ENCODE measurements around the gene FLNA. TPM values are rescaled to one million over a fixed set of nuclear protein-coding genes. Genes with fewer than 3 reads are reported as not detected.

FLNA gene
- total RNA-seq, 4 donors from 2014 or later, result 23.9 to 128 (median 88.9) TPM

DNA sequence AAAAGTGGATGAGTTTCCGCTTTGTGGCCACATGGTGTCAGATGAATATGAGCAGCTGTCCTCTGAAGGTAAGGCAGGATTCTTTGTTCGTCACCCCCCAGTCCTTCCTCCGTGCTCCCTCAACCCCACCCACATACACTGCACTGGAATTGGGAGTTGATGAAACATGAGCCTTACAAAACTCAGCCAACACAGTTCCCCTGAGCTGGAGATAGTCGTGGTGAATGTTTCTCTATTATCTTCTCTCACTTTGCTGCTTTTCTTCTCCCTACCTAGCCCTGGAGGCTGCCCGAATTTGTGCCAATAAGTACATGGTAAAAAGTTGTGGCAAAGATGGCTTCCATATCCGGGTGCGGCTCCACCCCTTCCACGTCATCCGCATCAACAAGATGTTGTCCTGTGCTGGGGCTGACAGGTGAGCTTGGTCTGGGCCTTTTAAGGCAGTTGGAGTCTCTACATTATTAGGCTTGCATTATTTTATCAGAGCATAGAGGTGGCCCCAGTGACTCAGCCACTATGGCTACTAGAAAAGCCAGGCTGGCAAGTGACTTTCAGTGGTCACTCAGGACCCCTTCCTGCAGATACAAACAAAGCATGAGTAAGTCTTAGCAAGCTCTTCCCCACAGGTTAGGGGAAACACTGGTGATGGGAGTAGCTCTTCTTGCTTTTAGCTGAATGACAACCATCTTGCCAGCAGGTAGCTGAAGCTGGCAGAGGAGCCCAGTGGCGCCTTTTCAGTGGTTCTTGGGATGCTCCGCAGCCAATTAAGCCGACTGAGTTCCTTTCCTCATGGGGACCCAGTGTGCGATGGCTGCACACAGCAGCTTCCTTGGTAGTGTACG lies 25.3 kb upstream of the FLNA start:
- Histone ChIP-seq H3K4me3 (peak overlapping the region; percentile 68 to 85 (median 80)), H3K4me1 (peaks cover 10 to 18% of the 10 kb centered on the region in 2 donors), H3K36me3 (peaks cover 0 to 14% of the 10 kb centered on the region in 2 donors), H3K9me3 (no peaks in the 10 kb centered on the region), H3K27ac (peak overlapping the region; percentile 93 to 99 (median 98)), H3K27me3 (no peaks in the 10 kb centered on the region)
- ATAC-seq, result no peak
- TF ChIP-seq POLR2A (IDR thresholded peaks at IDR 0.05) (no peak), CTCF (IDR thresholded peaks at IDR 0.05 in 4 of 5, conservative IDR thresholded peaks at IDR 0.05 in 1 of 5) (no peak)
- DNase-seq, result no peak
- in situ Hi-C loops (cut with MboI; ENCODE audit: low sequenced_read_pairs in 4 of 4) (loop anchor here in 2 of 4 donors (25.0 kb wide), 1 partner anchor 138 kb away; the partner anchor contains the start of genes G6PD (in 2 of the 2) and IKBKG (in 2 of the 2)), intact Hi-C loops (cut with DNase I; ENCODE audit: low total_unique reads) (loop anchor here (5.0 kb wide), 3 partner anchors 38 to 118 kb away; partner anchors contain the start of genes FAM3A, GDI1 and UBL4A)

DNA sequence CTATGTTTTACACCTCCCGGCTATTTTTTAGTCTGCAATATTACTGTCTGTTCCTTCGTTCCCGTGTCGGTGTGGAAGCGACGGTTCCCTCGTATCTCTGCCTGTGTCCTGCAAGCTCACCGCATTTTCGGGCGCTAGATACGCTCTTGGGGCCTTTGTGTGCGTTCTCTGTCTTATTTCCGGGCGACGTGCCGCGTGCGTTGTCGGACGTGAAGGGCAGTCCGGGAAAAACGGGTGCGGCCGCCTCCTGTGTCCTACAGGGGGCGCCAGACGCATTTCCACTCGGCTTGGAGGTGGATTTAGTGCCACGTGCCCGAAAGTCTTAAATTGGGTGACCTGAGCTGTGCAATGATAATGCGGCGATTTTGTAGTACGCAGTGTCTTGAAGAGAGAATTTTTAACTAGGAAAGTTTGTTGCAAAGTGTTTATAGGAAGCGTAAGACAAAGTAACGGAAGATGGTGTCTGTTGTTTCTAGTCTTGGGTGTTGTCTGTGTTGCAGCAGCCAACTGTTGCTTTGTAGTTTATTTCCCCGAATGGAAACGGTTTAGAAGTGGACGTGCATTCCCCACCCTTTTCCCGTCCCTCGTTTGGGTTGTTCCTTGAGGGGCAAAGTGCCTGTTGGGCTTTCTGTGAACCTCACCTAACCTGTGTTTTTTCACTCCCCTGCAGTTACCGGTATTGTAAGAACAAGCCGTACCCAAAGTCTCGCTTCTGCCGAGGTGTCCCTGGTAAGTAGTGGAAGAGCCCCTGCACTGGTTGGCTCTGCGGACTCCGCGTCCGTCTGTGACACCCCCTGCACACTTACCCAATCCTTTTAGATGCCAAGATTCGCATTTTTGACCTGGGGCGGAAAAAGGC lies 24.5 kb upstream of the FLNA start:
- intact Hi-C loops (cut with DNase I; ENCODE audit: low total_unique reads), result loop anchor here (1.0 to 5.0 kb wide), 4 partner anchors 9 to 118 kb away; partner anchors contain the start of genes FAM3A, GDI1 and UBL4A
- ATAC-seq (peak; percentile 68 to 73), DNase-seq (peak; percentile 76 to 91)
- in situ Hi-C loops (cut with MboI; ENCODE audit: low sequenced_read_pairs in 4 of 4), result no loop called here
- Histone ChIP-seq H3K36me3 (peaks cover 0 to 14% of the 10 kb centered on the region in 2 donors), H3K27ac (peak overlapping the region; percentile 93 to 99 (median 98)), H3K27me3 (no peaks in the 10 kb centered on the region), H3K4me1 (peaks cover 10 to 18% of the 10 kb centered on the region in 2 donors), H3K9me3 (no peaks in the 10 kb centered on the region), H3K4me3 (peak overlapping the region; percentile 68 to 85 (median 80))
- TF ChIP-seq POLR2A (IDR thresholded peaks at IDR 0.05) (no peak), CTCF (IDR thresholded peaks at IDR 0.05 in 4 of 5, conservative IDR thresholded peaks at IDR 0.05 in 1 of 5) (peak; percentile 78 to 89 (median 85))

- H3K4me3 ChIP-seq, result peak within 1 kb of the TSS; percentile 68 to 85 (median 80)
- H3K9me3 ChIP-seq, result no peaks in the 10 kb centered on the region
- H3K4me1 ChIP-seq, result peaks cover 10 to 18% of the 10 kb centered on the region in 2 donors
- ATAC-seq (peak; percentile 83 to 91), DNase-seq (peak; percentile 92 to 96)
- H3K27me3 ChIP-seq, result no peaks in the 10 kb centered on the region
- peak; percentile 87 to 91 for TF ChIP-seq POLR2A (IDR thresholded peaks at IDR 0.05)
- TF ChIP-seq CTCF (IDR thresholded peaks at IDR 0.05 in 4 of 5, conservative IDR thresholded peaks at IDR 0.05 in 1 of 5), result no peak
- peak within 1 kb of the TSS; percentile 93 to 99 (median 98) for H3K27ac ChIP-seq
- in situ Hi-C loops (cut with MboI; ENCODE audit: low sequenced_read_pairs in 4 of 4), result no loop called here
- intact Hi-C loops (cut with DNase I; ENCODE audit: low total_unique reads), result loop anchor here (1.0 to 5.0 kb wide), 4 partner anchors 10 to 119 kb away; partner anchors contain the start of genes FAM3A, GDI1 and UBL4A
- H3K36me3 ChIP-seq, result peaks cover 0 to 14% of the 10 kb centered on the region in 2 donors
These were observed 23.6 kb upstream of the FLNA start, which contains the start of gene RPL10 for GRCh38 chrX:154397888-154398667. RPL10 (plus strand) TSS chrX:154398377; CDS start chrX:154398520, 143 bp downstream.
